ENCODE results near the gene RPL14.
"Not testable (repeated sequence)": the region's sequence is repeated elsewhere in the genome, so short reads cannot be mapped to it uniquely, and the experiment has no call there.

Gene RPL14

GRCh38 chr3:40456940-40457823, at the start of gene RPL14:
TSS of gene RPL14 (plus strand) at chr3:40457339. CDS start at chr3:40457472, 133 bp downstream.
- DNase-seq, result peak; percentile 97

GRCh38 chr3:40407611-40408010, 49.5 kb upstream of the RPL14 start:
- no peak for DNase-seq

GRCh38 chr3:40414270-40414669, 42.9 kb upstream of the RPL14 start:
- DNase-seq, result no peak

- no peak for DNase-seq
Observed at GRCh38 chr3:40417845-40418543, 39.1 kb upstream of the RPL14 start.

- no peak for DNase-seq
Observed at GRCh38 chr3:40422861-40423260, 34.3 kb upstream of the RPL14 start.

DNA sequence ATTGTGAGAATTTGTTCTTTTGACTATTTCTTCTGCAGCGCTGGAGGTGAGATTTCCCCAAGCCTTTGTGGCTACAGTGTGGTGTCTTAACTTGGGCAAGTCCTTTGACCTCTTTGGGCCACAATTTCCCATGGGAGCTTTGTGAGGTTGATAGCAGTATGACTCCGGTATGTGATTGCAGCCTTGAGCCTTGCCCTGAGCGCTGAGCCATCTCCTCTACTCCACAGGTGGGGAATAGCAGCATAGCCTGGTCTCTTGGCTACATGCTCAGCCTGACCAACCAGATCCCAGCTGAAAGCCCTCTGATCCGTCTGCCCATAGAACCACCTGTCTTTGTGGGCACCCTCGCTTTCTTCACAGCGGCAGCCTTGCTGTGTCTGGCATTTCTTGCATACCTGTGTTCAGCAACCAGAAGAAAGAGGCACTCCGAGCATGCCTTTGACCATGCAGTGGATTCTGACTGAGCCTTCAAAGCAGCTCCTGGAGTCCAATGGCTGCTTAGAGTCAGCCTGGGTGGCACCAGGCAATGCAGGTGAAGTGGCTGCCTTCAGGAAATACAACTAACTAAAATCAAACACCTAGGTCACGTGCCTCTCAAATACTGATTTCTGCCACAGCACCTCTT, 30.0 kb upstream of the RPL14 start:
- DNase-seq, result no peak

- no peak for DNase-seq
Observed at GRCh38 chr3:40432793-40433192, 24.3 kb upstream of the RPL14 start.

GRCh38 chr3:40437889-40438288, 19.2 kb upstream of the RPL14 start:
- DNase-seq, result no peak

- no peak for DNase-seq
Observed at GRCh38 chr3:40445062-40445461, 12.1 kb upstream of the RPL14 start.

GRCh38 chr3:40445880-40446279, 11.3 kb upstream of the RPL14 start:
- DNase-seq, result no peak

GRCh38 chr3:40450438-40450837, 6.7 kb upstream of the RPL14 start:
- DNase-seq, result no peak

DNA sequence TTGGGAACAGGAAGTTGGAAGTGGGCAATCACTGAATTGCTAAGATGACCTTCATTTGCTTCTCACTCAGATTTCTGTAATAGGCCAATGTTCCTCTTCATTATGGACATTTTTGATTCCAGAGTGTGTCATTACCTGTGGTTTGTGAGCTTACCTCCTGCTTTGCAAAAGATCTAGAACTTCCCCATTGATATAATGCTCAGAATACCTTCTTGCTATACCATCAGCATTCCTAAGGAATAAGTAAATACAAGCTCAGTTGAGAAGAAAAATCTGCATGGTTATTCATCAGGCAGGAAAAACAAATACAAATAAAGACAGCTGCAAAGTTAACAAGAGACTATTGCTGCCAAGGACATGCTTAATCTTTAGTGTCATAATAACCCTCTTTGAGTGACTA, 5.6 kb upstream of the RPL14 start:
- DNase-seq, result no peak

DNA sequence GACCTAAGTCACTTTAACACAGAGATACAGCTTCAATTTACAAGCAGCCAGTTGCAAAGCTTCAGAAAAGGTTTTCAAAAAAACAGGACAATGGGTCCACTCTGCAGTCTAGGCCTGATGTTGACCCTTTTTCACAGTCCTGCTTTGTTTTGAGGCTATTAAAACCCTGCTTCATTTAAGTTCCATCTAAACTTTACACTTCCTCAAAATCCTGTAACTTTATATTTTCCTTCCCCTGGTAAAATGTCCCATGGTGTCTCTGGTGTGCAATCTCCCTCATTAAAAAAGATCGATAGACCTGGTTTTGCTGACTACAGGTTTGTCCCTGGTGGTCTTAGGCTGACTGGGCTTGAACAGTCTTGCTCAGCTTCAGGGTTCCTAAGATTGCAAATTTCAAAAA, 5.1 kb upstream of the RPL14 start:
- no peak for DNase-seq

- no peak for DNase-seq
Observed at GRCh38 chr3:40452562-40452875, 4.6 kb upstream of the RPL14 start.

GRCh38 chr3:40452876-40453730, 4.0 kb upstream of the RPL14 start:
- peak; percentile 100 for DNase-seq

- DNase-seq, result no peak
Observed at GRCh38 chr3:40453933-40454332, 3.2 kb upstream of the RPL14 start.

DNA sequence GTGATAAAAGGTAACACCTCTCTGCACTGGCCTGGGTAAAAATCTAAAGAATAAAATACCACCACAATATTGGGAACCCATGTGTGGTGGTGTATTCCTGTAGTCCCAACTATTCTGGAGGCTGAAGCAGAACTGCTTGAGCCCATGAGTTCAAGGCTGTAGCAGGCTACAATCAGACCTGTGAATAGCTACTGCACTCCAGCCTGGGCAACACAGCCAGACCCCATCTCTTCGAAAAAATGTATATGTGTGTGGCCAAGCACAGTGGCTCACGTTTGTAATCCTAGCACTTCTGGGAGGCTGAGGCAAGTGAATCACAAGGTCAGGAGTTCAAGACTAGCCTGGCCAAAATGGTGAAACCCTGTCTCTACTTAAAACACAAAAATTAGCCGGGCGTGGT, 1.8 kb upstream of the RPL14 start:
- no peak for DNase-seq

DNA sequence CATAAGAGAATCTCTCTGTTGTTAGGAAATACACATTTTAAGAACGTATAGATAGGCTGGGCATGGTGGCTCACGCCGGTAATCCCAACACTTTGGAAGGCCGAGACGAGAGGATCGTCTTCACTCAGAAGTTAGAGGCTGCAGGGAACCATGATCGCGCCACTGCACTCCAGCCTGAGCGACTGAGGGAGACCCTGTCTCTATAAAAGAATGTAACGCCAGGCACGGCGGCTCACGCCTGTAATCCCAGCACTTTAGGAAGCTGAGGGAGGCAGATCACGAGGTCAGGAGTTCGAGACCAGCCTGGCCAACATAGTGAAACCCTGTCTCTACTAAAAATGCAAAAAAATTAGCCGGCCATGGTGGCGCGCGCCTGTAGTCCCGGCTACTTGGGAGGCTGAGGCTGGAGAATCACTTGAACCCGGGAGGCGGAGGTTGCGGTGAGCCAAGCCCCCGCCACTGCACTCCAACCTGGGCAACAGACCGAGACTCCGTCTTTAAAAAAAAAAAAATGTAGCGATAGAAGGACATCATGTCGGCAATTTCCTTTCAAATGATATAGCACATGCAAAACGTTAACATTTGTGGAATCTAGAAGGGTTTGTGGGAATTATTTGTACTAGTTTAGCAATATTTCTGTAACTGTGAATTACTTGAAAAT, 730 bp upstream of the RPL14 start:
- DNase-seq, result no peak

GRCh38 chr3:40458473-40458872, 1.3 kb downstream of the RPL14 start:
- no peak for DNase-seq

- not testable (repeated sequence) for DNase-seq
Observed at GRCh38 chr3:40460481-40460880, 3.3 kb downstream of the RPL14 start.

GRCh38 chr3:40461161-40461560, 4.0 kb downstream of the RPL14 start:
- DNase-seq, result no peak

DNA sequence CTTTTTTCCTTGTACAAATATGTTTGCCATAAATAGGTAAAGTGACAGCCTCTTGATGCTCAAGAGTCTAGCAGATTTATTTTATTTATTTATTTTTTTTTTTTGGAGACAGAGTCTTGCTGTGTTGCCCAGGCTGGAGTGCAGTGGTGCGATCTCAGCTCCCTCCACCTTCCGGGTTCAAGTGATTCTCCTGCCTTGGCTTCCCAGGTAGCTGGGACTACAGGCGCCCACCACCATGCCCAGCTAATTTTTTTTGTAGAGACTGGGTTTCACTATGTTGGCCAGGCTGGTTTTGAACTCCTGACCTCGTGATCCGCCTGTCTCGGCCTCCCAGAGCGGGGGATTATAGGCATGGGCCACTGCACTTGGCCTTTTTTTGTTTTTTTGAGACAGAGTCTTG, 5.7 kb downstream of the RPL14 start:
- not testable (repeated sequence) for DNase-seq

Measured in islet precursor cell (in vitro differentiated cells).